ENCODE results near the gene TASOR2. TPM values are rescaled to one million over a fixed set of nuclear protein-coding genes. Genes with fewer than 3 reads are reported as not detected.

The TASOR2 gene
- total RNA-seq, 1 experiment from 2014 or later, result 123 TPM

- DNase-seq (ENCODE audit: unreplicated experiment), result no peak
- intact Hi-C loops (cut with micrococcal nuclease), result no loop called here
- H3K27me3 Mint-ChIP-seq (ENCODE audit: insufficient read depth, unreplicated experiment), result no peaks in the 10 kb centered on the region
- POLR2A ChIA-PET, result interaction anchor here (1.0 to 3.1 kb wide), 3 partner anchors 11 to 14 kb away, joined by 3 to 9 read pairs (median 8); no protein-coding TSS in a partner anchor
- TF ChIP-seq CTCF (IDR thresholded peaks at IDR 0.05; ENCODE audit: unreplicated experiment), result no peak
- no peaks in the 10 kb centered on the region for H3K4me1 Mint-ChIP-seq (ENCODE audit: insufficient read depth, unreplicated experiment)
- no peak overlapping the region for H3K27ac Mint-ChIP-seq (ENCODE audit: low read depth, unreplicated experiment)
- no peak overlapping the region for H3K4me3 Mint-ChIP-seq (ENCODE audit: unreplicated experiment)
- H3K9me3 Mint-ChIP-seq (ENCODE audit: unreplicated experiment), result no peaks in the 10 kb centered on the region
- peaks cover 6% of the 10 kb centered on the region for H3K36me3 Mint-ChIP-seq (ENCODE audit: insufficient read depth, unreplicated experiment)
- no TSS peak for BruUV-seq (replicated peaks)
- CTCF ChIA-PET, result interaction anchor here (1.0 to 1.4 kb wide), 2 partner anchors 11 to 49 kb away, joined by 3 read pairs; no protein-coding TSS in a partner anchor
Observed at GRCh38 chr10:5679037-5679435, 5.6 kb upstream of the TASOR2 start.

- Mint-ChIP-seq H3K4me3 (ENCODE audit: unreplicated experiment) (no peak overlapping the region), H3K36me3 (ENCODE audit: insufficient read depth, unreplicated experiment) (peaks cover 6% of the 10 kb centered on the region), H3K4me1 (ENCODE audit: insufficient read depth, unreplicated experiment) (no peaks in the 10 kb centered on the region), H3K27ac (ENCODE audit: low read depth, unreplicated experiment) (no peak overlapping the region), H3K27me3 (ENCODE audit: insufficient read depth, unreplicated experiment) (no peaks in the 10 kb centered on the region), H3K9me3 (ENCODE audit: unreplicated experiment) (no peaks in the 10 kb centered on the region)
- CTCF ChIA-PET, result interaction anchor here (0.6 to 1.4 kb wide), 3 partner anchors 11 to 56 kb away, joined by 3 read pairs; no protein-coding TSS in a partner anchor
- TF ChIP-seq CTCF (IDR thresholded peaks at IDR 0.05; ENCODE audit: unreplicated experiment), result no peak
- POLR2A ChIA-PET, result interaction anchor here (1.0 to 3.1 kb wide), 3 partner anchors 12 to 14 kb away, joined by 3 to 9 read pairs (median 8); no protein-coding TSS in a partner anchor
- DNase-seq (ENCODE audit: unreplicated experiment), result no peak
- intact Hi-C loops (cut with micrococcal nuclease), result loop anchor here (10.0 kb wide), 1 partner anchor 55 kb away; no protein-coding TSS in a partner anchor
- no TSS peak for BruUV-seq (replicated peaks)
Observed at GRCh38 chr10:5679606-5680005, 5.0 kb upstream of the TASOR2 start.

- Mint-ChIP-seq H3K36me3 (ENCODE audit: insufficient read depth, unreplicated experiment) (no peaks in the 10 kb centered on the region), H3K27ac (ENCODE audit: low read depth, unreplicated experiment) (no peak overlapping the region), H3K4me1 (ENCODE audit: insufficient read depth, unreplicated experiment) (peaks cover 4% of the 10 kb centered on the region), H3K4me3 (ENCODE audit: unreplicated experiment) (no peak overlapping the region), H3K27me3 (ENCODE audit: insufficient read depth, unreplicated experiment) (no peaks in the 10 kb centered on the region), H3K9me3 (ENCODE audit: unreplicated experiment) (no peaks in the 10 kb centered on the region)
- ChIA-PET POLR2A (no interaction called here), CTCF (no interaction called here)
- no peak for TF ChIP-seq CTCF (IDR thresholded peaks at IDR 0.05; ENCODE audit: unreplicated experiment)
- no peak for DNase-seq (ENCODE audit: unreplicated experiment)
- intact Hi-C loops (cut with micrococcal nuclease), result loop anchor here (10.0 kb wide), 1 partner anchor 53 kb away; no protein-coding TSS in a partner anchor
- no TSS peak for BruUV-seq (replicated peaks)
Observed at GRCh38 chr10:5681930-5682329, 2.7 kb upstream of the TASOR2 start.

GRCh38 chr10:5683065-5683464 is 1.6 kb upstream of the TASOR2 start:
- POLR2A ChIA-PET, result interaction anchor here (0.6 to 3.3 kb wide), 12 partner anchors 9 to 207 kb away, joined by 3 to 18 read pairs (median 6); partner anchors contain the start of genes ANKRD16 and FBH1
- BruUV-seq (replicated peaks), result no TSS peak
- no peak for DNase-seq (ENCODE audit: unreplicated experiment)
- no peak for TF ChIP-seq CTCF (IDR thresholded peaks at IDR 0.05; ENCODE audit: unreplicated experiment)
- Mint-ChIP-seq H3K4me1 (ENCODE audit: insufficient read depth, unreplicated experiment) (peaks cover 4% of the 10 kb centered on the region), H3K27ac (ENCODE audit: low read depth, unreplicated experiment) (no peak overlapping the region), H3K36me3 (ENCODE audit: insufficient read depth, unreplicated experiment) (no peaks in the 10 kb centered on the region), H3K9me3 (ENCODE audit: unreplicated experiment) (no peaks in the 10 kb centered on the region), H3K4me3 (ENCODE audit: unreplicated experiment) (no peak overlapping the region), H3K27me3 (ENCODE audit: insufficient read depth, unreplicated experiment) (no peaks in the 10 kb centered on the region)
- intact Hi-C loops (cut with micrococcal nuclease), result loop anchor here (10.0 kb wide), 1 partner anchor 52 kb away; no protein-coding TSS in a partner anchor
- CTCF ChIA-PET, result interaction anchor here (0.6 to 1.0 kb wide), 2 partner anchors 15 to 54 kb away, joined by 5 to 10 read pairs; no protein-coding TSS in a partner anchor

Measured in MCF 10A (cell line).